ENCODE data around the gene RPL9. TPM values are rescaled to one million over a fixed set of nuclear protein-coding genes. Genes with fewer than 3 reads are reported as not detected.

The RPL9 gene
- total RNA-seq, 1 experiment from 2014 or later: 1,657 TPM

GRCh38 chr4:39495446-39496213, 36.9 kb upstream of the RPL9 start:
- Histone ChIP-seq H3K27me3 (ENCODE audit: insufficient read depth, low read length) (no peaks in the 10 kb centered on the region), H3K79me2 (ENCODE audit: insufficient read depth, low read length) (no peaks in the 10 kb centered on the region), H3K36me3 (ENCODE audit: control insufficient read depth in 1 of 2, insufficient read depth in 2 of 2, low read length in 2 of 2) (peaks cover 0 to 9% of the 10 kb centered on the region in 2 experiments; a peak in 3 of 4 replicates), H3K4me3 (replicated peaks in 1 of 2; ENCODE audit: low read depth in 1 of 2, low read length in 2 of 2) (no peak overlapping the region), H3K9me2 (ENCODE audit: insufficient read depth) (no peaks in the 10 kb centered on the region), H3K4me1 (ENCODE audit: control insufficient read depth in 1 of 2, insufficient read depth in 2 of 2, low read length in 2 of 2) (no peaks in the 10 kb centered on the region), H3K27ac (ENCODE audit: low read depth, low read length) (no peak overlapping the region), H4K20me1 (ENCODE audit: insufficient read depth) (no peaks in the 10 kb centered on the region), H3K9me3 (ENCODE audit: control insufficient read depth in 1 of 2, insufficient read depth in 1 of 2, low read depth in 1 of 2, low read length in 2 of 2) (no peaks in the 10 kb centered on the region), H3K4me2 (ENCODE audit: low read length) (no peak overlapping the region), H2AFZ (ENCODE audit: low read depth, low read length, poor library complexity, severe bottlenecking) (no peak overlapping the region), H3K9ac (ENCODE audit: low read length) (no peak overlapping the region)
- ATAC-seq: no peak
- intact Hi-C loops (cut with micrococcal nuclease): no loop called here
- POLR2A ChIA-PET: interaction anchor here (1.0 kb wide), 1 partner anchor 37 kb away, joined by 3 read pairs; the partner anchor contains the start of genes LIAS and RPL9
- RAD21 ChIA-PET (ENCODE audit: low non-redundant PET in 1 of 2, low total read pairs in 2 of 2, uncharacterized antibody in 2 of 2, unreplicated experiment in 2 of 2): no interaction called here
- TF ChIP-seq EZH2phosphoT487 (IDR thresholded peaks at IDR 0.05; ENCODE audit: borderline replicate concordance): no peak
- no peak for TF ChIP-seq MAX (IDR thresholded peaks at IDR 0.05)
- TF ChIP-seq SRF (IDR thresholded peaks at IDR 0.05; ENCODE audit: low read depth): no peak
- no peak for TF ChIP-seq CTCF (IDR thresholded peaks at IDR 0.05 in 2 of 3, conservative IDR thresholded peaks at IDR 0.05 in 1 of 3; ENCODE audit: borderline replicate concordance in 1 of 3, insufficient read depth in 1 of 3, low read depth in 2 of 3, low read length in 2 of 3)
- no peak for TF ChIP-seq ZBTB33 (IDR thresholded peaks at IDR 0.05; ENCODE audit: extremely low read depth, insufficient replicate concordance, low read length)
- no peak for TF ChIP-seq RAD21 (IDR thresholded peaks at IDR 0.05; ENCODE audit: low read depth)
- TF ChIP-seq ZNF274 (IDR thresholded peaks at IDR 0.05; ENCODE audit: low read depth, low read length): no peak
- TF ChIP-seq, protein P1, sequence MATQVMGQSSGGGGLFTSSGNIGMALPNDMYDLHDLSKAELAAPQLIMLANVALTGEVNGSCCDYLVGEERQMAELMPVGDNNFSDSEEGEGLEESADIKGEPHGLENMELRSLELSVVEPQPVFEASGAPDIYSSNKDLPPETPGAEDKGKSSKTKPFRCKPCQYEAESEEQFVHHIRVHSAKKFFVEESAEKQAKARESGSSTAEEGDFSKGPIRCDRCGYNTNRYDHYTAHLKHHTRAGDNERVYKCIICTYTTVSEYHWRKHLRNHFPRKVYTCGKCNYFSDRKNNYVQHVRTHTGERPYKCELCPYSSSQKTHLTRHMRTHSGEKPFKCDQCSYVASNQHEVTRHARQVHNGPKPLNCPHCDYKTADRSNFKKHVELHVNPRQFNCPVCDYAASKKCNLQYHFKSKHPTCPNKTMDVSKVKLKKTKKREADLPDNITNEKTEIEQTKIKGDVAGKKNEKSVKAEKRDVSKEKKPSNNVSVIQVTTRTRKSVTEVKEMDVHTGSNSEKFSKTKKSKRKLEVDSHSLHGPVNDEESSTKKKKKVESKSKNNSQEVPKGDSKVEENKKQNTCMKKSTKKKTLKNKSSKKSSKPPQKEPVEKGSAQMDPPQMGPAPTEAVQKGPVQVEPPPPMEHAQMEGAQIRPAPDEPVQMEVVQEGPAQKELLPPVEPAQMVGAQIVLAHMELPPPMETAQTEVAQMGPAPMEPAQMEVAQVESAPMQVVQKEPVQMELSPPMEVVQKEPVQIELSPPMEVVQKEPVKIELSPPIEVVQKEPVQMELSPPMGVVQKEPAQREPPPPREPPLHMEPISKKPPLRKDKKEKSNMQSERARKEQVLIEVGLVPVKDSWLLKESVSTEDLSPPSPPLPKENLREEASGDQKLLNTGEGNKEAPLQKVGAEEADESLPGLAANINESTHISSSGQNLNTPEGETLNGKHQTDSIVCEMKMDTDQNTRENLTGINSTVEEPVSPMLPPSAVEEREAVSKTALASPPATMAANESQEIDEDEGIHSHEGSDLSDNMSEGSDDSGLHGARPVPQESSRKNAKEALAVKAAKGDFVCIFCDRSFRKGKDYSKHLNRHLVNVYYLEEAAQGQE (IDR thresholded peaks at IDR 0.05; ENCODE audit: low read depth): no peak
- no peak for TF ChIP-seq EGR1 (IDR thresholded peaks at IDR 0.05; ENCODE audit: low read depth)
- DNase-seq (ENCODE audit: low read depth, low spot score): no peak
- CTCF ChIA-PET: no interaction called here
- no TSS peak for BruUV-seq (replicated peaks)

All from HCT116 (cell line).